ENCODE data around the gene HHATL. TPM values are rescaled to one million over a fixed set of nuclear protein-coding genes. Genes with fewer than 3 reads are reported as not detected.

HHATL gene
- total RNA-seq, 1 experiment from 2014 or later = 0.92 TPM

DNA sequence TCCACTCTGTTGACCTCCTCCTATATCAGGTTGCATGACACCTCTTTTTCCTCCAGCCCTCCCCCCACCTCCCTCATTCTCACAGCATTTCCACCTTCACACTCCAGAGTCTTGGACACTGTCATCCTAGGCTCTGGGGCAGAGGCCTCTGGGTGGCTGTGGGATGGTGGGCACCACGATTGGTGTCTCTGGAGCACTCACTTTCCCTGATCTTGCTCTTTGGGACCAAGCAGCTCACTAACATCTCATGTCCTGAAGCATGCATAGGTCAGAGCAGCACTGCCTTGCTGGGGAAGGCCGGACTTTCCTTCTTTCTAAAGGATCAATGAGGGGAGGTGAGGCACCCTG, 34.2 kb downstream of the HHATL start:
- ChIA-PET POLR2A (interaction anchor here (1.0 kb wide), 1 partner anchor 9 kb away, joined by 3 read pairs; no protein-coding TSS in a partner anchor), CTCF (interaction anchor here (0.5 kb wide), 1 partner anchor 162 kb away, joined by 3 read pairs; no protein-coding TSS in a partner anchor)
- Mint-ChIP-seq H3K27me3 (ENCODE audit: low read depth) (peaks cover 6% of the 10 kb centered on the region), H3K9me3 (peaks cover 14% of the 10 kb centered on the region), H3K27ac (no peak overlapping the region), H3K36me3 (no peaks in the 10 kb centered on the region), H3K4me3 (no peak overlapping the region), H3K4me1 (peaks cover 8% of the 10 kb centered on the region)
- ATAC-seq = no peak
- no peak for DNase-seq (ENCODE audit: low spot score)
- no peak for TF ChIP-seq ZNF423 (CRISPR knock-in tag; IDR thresholded peaks at IDR 0.05)
- TF ChIP-seq, protein P1, sequence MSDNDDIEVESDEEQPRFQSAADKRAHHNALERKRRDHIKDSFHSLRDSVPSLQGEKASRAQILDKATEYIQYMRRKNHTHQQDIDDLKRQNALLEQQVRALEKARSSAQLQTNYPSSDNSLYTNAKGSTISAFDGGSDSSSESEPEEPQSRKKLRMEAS (CRISPR knock-in tag; IDR thresholded peaks at IDR 0.05) = no peak
- no peak for TF ChIP-seq FOXP1 (CRISPR knock-in tag; IDR thresholded peaks at IDR 0.05; ENCODE audit: borderline replicate concordance)
- TF ChIP-seq, protein P2, sequence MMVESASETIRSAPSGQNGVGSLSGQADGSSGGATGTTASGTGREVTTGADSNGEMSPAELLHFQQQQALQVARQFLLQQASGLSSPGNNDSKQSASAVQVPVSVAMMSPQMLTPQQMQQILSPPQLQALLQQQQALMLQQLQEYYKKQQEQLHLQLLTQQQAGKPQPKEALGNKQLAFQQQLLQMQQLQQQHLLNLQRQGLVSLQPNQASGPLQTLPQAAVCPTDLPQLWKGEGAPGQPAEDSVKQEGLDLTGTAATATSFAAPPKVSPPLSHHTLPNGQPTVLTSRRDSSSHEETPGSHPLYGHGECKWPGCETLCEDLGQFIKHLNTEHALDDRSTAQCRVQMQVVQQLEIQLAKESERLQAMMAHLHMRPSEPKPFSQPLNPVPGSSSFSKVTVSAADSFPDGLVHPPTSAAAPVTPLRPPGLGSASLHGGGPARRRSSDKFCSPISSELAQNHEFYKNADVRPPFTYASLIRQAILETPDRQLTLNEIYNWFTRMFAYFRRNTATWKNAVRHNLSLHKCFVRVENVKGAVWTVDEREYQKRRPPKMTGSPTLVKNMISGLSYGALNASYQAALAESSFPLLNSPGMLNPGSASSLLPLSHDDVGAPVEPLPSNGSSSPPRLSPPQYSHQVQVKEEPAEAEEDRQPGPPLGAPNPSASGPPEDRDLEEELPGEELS (CRISPR knock-in tag; IDR thresholded peaks at IDR 0.05) = no peak
- TF ChIP-seq ZNF138 (CRISPR knock-in tag; conservative IDR thresholded peaks at IDR 0.05) = no peak
- TF ChIP-seq, protein P3, sequence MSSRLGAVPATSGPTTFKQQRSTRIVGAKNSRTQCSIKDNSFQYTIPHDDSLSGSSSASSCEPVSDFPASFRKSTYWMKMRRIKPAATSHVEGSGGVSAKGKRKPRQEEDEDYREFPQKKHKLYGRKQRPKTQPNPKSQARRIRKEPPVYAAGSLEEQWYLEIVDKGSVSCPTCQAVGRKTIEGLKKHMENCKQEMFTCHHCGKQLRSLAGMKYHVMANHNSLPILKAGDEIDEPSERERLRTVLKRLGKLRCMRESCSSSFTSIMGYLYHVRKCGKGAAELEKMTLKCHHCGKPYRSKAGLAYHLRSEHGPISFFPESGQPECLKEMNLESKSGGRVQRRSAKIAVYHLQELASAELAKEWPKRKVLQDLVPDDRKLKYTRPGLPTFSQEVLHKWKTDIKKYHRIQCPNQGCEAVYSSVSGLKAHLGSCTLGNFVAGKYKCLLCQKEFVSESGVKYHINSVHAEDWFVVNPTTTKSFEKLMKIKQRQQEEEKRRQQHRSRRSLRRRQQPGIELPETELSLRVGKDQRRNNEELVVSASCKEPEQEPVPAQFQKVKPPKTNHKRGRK (CRISPR knock-in tag; IDR thresholded peaks at IDR 0.05; ENCODE audit: borderline replicate concordance) = no peak
- no peak for TF ChIP-seq EMX1 (CRISPR knock-in tag; IDR thresholded peaks at IDR 0.05)
- TF ChIP-seq, protein P4, sequence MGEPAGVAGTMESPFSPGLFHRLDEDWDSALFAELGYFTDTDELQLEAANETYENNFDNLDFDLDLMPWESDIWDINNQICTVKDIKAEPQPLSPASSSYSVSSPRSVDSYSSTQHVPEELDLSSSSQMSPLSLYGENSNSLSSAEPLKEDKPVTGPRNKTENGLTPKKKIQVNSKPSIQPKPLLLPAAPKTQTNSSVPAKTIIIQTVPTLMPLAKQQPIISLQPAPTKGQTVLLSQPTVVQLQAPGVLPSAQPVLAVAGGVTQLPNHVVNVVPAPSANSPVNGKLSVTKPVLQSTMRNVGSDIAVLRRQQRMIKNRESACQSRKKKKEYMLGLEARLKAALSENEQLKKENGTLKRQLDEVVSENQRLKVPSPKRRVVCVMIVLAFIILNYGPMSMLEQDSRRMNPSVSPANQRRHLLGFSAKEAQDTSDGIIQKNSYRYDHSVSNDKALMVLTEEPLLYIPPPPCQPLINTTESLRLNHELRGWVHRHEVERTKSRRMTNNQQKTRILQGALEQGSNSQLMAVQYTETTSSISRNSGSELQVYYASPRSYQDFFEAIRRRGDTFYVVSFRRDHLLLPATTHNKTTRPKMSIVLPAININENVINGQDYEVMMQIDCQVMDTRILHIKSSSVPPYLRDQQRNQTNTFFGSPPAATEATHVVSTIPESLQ (CRISPR knock-in tag; IDR thresholded peaks at IDR 0.05) = no peak
- TF ChIP-seq, protein P5, sequence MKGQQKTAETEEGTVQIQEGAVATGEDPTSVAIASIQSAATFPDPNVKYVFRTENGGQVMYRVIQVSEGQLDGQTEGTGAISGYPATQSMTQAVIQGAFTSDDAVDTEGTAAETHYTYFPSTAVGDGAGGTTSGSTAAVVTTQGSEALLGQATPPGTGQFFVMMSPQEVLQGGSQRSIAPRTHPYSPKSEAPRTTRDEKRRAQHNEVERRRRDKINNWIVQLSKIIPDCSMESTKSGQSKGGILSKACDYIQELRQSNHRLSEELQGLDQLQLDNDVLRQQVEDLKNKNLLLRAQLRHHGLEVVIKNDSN (CRISPR knock-in tag; IDR thresholded peaks at IDR 0.05) = no peak
- TF ChIP-seq, protein P6, sequence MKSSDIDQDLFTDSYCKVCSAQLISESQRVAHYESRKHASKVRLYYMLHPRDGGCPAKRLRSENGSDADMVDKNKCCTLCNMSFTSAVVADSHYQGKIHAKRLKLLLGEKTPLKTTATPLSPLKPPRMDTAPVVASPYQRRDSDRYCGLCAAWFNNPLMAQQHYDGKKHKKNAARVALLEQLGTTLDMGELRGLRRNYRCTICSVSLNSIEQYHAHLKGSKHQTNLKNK (CRISPR knock-in tag; IDR thresholded peaks at IDR 0.05) = no peak
- TF ChIP-seq JAZF1 (CRISPR knock-in tag; IDR thresholded peaks at IDR 0.05) = no peak
- TF ChIP-seq, protein P7, sequence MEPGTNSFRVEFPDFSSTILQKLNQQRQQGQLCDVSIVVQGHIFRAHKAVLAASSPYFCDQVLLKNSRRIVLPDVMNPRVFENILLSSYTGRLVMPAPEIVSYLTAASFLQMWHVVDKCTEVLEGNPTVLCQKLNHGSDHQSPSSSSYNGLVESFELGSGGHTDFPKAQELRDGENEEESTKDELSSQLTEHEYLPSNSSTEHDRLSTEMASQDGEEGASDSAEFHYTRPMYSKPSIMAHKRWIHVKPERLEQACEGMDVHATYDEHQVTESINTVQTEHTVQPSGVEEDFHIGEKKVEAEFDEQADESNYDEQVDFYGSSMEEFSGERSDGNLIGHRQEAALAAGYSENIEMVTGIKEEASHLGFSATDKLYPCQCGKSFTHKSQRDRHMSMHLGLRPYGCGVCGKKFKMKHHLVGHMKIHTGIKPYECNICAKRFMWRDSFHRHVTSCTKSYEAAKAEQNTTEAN (CRISPR knock-in tag; IDR thresholded peaks at IDR 0.05) = no peak
- TF ChIP-seq SMAD4 (CRISPR knock-in tag; IDR thresholded peaks at IDR 0.05) = no peak
- TF ChIP-seq, protein P8, sequence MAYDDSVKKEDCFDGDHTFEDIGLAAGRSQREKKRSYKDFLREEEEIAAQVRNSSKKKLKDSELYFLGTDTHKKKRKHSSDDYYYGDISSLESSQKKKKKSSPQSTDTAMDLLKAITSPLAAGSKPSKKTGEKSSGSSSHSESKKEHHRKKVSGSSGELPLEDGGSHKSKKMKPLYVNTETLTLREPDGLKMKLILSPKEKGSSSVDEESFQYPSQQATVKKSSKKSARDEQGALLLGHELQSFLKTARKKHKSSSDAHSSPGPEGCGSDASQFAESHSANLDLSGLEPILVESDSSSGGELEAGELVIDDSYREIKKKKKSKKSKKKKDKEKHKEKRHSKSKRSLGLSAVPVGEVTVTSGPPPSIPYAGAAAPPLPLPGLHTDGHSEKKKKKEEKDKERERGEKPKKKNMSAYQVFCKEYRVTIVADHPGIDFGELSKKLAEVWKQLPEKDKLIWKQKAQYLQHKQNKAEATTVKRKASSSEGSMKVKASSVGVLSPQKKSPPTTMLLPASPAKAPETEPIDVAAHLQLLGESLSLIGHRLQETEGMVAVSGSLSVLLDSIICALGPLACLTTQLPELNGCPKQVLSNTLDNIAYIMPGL (CRISPR knock-in tag; IDR thresholded peaks at IDR 0.05) = no peak
- no peak for TF ChIP-seq ZNF219 (CRISPR knock-in tag; IDR thresholded peaks at IDR 0.05; ENCODE audit: borderline replicate concordance)
